Activated CD4-positive, alpha-beta T cell treated with anti-CD3 and anti-CD28 coated beads, Interleukin-2, amount 50 U/mL, for 16 hours (primary cell): ENCODE results near the gene KIAA0040.
"Not testable (repeated sequence)": the region's sequence is repeated elsewhere in the genome, so short reads cannot be mapped to it uniquely, and the experiment has no call there.

Experiments
- DNase-seq: peaks from one replicate; pipeline ENCODE4 v3.0.0-alpha.2; 2020

The KIAA0040 gene

DNA sequence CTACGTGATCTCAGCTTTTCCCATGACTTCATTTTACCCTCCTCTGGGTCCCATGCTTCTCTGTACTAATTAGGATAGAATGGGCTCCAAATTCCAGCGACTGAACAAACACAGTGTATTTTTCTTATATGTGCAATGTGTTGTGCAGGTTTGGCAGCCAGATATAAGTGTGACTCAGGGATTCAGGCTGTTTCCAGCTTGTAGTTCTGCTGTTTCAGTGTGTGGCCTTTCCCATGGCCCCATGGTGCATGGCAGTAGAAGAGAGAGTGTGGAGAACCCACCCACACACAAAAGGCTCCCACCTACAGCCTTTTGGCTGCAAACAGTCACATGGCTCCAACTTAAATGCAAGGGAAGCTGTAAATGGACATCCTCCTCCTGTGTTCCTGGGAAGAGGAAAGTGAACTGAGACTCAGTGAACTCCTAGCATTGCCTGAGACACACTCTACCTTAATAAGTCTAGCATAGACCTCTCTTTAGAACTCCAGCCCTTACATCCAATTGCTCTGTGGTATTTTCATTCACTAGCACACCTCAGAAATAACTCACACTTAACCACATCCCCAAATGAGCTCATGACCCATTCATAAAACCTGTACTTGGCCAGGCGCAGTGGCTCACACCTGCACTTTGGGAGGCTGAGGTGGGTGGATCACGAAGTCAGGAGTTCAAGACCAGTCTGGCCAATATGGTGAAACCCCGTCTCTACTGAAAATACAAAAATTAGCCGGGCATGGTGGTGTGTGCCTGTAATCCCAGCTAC, 58.7 kb downstream of the KIAA0040 start:
- DNase-seq, result peak; percentile 6

DNA sequence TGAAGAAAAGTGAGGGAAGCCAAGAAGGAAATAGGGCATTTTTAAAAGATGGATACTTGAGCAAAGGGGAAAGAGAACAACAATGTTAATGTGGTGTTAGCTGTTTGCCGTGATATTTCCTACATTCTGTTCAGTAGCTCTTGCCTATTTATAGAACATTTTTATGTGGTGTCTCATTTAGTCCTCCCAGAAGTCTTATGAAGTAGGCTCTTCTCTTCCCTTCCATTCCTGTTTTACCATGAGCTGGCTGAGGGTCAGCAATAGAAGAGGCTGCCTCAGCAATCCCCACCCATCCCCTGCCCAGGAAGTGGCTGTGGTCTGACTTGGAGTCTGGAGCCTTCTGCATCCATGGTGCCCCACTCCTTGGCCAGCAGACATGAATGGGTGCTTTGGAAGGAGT, 60.1 kb downstream of the KIAA0040 start:
- DNase-seq, result no peak

DNA sequence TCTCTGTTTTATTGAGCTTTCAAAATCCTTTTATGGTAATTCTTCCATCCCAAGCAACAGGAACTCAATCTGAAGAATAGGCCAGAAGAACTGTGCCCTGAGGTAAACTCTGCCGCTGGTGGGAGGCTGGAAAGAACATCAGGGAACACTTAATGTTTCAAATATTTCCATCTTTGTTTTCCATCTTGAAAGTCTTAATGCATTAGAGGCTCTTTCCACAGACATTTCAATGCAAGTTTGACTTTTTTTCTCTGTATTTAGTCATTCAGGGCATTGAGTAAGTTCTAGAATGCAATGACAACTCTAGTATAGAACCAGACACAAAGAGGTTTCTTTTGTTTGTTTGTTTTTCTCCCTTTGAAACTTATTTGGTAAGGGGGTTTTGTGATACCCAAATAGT, 61.5 kb downstream of the KIAA0040 start:
- no peak for DNase-seq

DNA sequence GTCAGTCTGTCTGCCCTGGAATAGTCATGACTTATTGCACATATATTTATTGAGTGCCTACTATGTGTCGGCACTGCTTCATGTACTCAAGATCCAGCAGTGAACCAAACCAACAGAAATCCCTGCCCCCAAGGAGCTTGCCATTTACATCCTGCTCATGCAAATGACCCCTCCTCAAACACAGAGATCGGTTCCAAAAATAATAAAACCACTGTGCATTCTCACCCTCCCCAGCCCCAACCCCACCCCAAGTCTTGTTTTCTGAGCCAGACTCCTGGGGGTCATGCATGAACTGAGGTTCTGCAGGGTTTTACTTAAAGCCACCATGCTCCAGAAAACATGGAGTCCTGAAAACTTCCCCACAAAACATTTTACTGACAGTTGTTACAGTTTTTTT, 61.9 kb downstream of the KIAA0040 start:
- DNase-seq, result no peak

DNA sequence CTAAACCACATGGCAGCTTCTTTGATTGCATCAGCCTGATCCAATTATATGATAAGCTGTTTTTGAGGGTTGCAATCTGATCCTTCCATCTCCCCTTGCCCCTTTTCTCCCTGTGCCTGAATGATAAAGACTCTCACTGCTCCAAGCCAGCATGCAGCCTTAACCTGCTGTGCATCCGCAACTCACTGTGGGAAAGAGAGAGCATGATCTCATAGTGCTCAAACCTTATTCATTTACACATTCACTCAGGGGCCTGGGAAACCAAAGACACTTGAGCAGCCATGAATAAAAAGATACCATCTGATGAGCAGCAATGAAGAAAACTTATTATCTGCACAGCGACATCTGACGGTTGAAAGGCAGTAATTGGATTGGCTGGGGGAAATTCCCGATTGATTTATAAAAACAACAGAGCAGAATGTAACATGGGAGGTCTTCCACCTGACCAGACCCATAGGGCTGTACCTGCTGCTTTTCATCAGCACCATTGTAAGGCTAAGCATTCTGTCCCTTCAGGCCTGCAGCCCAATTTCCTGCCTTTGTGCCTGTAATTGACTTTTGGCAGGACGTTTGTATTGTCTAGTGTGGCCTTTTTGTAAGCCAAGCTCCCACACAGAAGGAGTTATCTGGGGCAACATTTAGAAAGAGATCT, 62.5 kb downstream of the KIAA0040 start:
- DNase-seq, result no peak

DNA sequence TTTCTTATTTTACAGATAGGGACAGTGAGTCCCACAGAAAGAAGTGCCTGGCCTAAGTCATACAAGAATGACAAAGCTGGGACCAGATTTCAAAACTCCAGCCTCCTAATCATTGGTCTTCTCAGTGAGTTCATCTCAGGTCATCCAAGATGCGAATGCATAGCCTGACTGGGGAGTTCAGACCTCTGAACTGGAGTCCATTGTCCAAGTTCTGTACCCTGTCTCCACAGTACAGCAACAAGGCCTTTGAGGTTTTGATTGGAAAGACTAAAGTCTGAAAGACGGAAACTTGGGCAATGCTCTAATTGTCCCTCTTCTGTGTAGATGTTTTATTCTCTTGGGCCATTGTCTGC, 63.0 kb downstream of the KIAA0040 start:
- no peak for DNase-seq

DNA sequence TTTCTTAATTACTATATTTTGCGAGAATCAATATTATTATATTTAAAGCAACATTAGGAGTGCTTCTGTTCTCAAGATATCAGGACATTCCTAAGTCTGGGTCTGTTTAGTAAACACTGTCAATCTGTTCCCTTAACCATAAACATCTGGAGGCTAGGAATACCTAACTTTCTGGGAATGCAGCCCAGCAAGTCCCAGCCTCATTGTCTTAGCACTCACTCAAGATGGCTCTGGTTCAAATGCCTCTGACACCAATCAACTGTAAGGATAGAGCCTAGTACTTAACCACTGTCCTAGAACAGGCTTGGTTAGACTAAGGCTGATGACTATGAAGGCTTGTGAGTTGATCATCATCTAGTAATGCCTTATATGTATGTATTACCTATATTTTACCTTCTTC, 63.4 kb downstream of the KIAA0040 start:
- no peak for DNase-seq

DNA sequence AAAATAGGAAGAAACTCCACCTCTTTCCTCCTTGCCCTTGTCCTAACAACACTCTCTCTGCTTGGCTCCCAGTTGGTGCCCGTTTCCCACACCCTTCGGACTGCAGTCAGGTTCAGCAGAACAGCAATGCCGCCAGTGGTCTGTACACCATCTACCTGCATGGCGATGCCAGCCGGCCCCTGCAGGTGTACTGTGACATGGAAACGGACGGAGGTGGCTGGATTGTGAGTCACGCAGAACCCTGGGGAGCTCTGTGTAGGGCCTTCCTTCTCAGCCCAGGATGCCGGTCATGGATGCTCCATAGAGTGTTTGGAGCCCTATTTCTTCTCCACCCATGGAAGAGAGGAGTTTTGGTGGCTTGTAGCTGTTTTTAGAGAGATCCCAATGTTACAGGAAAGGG, 64.1 kb downstream of the KIAA0040 start:
- DNase-seq, result no peak

DNA sequence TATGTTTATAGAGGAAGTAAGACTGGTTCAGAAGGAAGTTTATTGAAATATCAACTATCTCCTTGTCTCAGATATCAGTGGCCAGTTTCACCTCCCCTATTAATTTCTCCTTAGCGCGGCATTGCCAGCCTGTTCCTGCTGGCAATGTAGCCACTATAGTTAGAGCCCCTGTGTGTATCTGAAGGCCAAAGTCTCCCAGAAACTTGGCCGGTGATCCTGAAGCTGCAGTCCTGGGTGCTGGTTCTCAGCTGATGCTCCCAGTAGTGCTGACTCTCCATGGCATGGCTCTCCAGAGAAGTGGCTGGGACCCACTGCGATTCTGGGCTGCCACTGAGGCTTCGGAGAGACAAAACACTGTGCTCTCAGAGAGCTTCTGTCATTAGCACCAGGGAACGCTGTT, 65.0 kb downstream of the KIAA0040 start:
- no peak for DNase-seq

DNA sequence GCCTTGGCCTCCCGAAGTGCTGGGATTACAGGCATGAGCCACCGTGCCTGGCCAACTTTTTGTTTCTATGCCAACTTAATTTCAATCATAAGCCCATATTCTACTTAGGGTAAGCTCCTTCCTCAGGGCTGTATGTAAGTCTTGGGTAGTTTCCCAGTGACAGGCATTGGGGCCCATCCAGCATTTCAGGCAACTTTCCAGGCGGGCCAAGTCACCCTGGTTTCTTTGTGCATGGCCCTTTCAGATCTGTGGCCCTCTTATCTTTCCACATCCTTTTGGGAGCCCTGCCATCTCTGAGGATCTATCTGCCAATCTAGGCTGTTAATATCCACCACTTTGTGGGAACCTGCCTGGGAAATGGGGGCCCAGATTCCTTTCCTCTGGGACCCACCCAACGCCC, 66.2 kb downstream of the KIAA0040 start:
- DNase-seq, result no peak

DNA sequence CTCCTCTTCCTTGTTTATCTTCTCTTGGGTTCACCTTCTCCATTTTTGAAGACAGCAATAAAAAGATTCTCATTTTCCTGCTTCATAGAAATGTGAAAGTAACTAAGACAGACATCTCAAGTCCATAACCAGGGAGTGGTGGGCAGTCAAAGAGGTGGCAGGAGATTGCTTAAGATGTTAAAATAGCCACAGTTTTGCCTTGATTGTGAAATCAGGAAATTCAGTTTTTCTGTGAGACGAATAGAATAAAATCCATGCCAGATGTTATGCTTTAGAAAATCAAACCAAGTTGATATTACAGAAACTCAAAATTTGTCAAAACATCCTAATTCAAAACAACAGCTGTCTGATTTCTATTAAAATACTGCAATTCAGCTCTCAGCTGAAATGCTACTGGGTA, 67.7 kb downstream of the KIAA0040 start:
- DNase-seq, result no peak

DNA sequence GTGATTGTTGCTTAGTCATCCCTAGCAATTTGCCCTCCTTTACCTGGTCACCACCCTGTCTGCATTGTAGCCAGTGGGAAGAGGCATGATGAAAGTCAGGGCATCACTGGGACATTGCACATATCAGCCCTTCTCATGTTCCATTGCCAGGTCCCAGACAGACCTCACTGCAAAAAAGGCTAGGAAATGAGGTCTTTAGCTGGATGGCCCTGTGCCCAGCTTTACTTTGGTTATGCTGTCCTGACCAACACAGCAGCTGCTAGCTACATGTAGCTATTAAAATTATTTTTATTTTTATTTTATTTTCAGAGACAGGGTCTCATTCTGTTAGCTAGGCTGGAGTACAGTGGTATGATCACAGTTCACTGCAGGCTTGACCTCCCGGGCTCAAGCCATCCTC, 72.1 kb downstream of the KIAA0040 start:
- no peak for DNase-seq

DNA sequence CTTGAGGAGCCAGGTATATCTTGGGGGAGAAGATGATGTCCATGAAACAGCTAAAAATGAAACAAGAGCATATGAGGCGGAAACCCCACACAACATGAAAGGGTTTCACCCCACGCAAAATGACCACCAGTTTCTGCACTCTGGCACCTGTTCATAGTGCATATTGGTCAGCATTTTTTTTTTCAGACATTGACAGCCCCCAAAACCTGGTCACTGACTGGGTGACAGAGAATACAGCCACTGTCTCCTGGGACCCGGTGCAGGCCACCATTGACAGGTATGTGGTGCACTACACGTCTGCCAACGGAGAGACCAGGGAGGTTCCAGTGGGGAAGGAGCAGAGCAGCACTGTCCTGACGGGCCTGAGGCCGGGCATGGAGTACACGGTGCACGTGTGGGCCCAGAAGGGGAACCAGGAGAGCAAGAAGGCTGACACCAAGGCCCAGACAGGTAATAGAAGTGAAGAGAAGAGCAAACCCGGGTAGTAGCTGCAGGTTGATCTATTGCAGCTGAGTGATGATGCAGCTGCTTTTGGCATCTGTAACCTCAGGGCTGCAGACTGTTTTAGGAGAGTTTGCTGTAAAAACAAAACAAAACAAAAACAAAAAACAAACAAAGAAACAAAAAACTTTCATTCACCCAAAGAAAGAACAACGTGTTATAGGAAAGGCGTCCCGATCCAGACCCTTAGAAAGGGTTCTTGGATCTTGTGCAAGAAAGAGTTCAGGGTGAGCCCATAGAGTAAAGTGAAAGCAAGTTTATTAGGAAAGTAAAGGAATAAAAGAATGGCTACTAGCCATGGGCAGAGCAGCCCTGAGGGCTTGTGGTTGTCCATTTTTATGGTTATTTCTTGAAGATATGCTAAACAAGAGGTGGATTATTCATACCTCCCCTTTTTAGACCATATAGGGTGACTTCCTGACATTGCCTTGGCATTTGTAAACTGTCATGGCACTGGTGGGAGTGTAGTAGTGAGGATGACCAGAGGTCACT, 73.9 kb downstream of the KIAA0040 start:
- no peak for DNase-seq

DNA sequence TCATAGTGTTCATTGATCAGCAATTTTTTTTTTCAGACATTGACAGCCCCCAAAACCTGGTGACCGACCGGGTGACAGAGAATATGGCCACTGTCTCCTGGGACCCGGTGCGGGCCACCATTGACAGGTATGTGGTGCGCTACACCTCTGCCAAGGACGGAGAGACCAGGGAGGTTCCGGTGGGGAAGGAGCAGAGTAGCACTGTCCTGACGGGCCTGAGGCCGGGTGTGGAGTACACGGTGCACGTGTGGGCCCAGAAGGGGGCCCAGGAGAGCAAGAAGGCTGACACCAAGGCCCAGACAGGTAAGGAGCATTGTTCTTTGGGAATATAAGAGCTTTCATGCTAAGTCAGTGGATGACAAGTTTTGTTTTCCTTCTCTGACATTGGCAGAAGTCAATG, 75.7 kb downstream of the KIAA0040 start:
- no peak for DNase-seq

DNA sequence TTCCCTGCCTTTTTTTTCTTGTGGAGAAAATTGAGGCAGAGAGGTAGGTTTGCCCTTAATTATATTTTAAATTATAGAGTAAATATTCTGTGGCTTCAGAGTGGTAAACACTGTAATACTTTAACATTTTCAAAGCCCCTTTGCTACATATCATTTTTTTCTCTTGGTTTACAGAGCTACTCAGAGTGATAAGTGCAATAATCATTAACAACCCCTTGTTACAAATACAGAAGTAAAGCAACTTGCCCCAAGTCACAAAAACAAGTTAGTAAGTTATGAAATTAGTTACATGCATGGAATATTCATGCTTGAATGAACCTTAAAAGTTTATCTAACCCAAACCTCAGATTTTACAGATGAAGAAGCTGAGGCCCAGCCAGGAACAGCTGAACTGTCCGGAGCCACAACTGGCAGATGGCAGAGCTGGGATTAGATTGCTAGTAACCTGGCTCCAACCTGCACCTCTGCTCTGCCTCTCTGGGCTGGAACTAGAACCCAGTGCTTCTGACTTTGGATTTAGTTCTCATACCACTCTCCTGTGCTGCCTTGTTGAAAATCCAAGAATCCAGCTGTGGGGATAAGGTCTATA, 76.3 kb downstream of the KIAA0040 start:
- no peak for DNase-seq

DNA sequence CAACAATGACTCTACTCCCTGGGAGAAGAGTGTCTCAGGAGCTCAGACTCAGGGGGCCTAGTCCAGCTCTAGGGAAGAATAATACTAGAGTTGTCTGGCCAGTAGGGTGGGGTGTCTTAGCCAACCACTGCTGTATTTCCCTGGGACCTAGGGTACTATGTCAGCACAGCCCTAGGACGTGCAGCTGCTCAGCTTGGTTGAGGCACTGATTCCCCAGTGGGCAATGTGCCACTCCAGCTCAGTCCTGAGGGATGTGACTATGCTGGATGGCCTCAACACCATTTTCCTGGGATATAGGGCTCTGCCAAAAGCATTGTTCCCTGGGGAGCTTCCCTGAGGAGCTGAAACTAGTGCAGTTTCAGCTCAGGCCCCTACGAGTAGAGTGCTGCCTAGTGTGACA, 77.6 kb downstream of the KIAA0040 start:
- DNase-seq, result no peak

DNA sequence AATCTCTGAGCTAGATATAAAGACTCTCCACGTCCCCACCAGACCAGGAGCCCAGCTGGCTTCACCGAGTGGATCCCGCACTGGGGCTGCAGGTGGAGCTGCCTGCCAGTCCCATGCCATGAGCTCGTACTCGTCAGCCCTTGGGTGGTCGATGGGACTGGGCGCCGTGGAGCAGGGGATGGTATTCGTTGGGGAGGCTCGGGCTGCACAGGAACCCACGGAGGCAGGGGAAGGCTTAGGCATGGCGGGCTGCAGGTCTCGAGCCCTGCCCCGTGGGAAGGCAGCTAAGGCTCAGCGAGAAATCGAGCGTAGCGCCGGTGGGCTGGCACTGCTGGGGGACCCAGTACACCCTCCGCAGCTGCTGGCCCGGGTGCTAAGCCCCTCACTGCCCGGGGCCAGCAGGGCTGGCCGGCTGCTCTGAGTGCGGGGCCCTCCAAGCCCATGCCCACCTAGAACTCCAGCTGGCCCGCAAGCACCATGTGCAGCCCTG, 84.2 kb downstream of the KIAA0040 start:
- DNase-seq, result not testable (repeated sequence)
